ENCODE measurements around the gene SFMBT2.

The SFMBT2 gene

DNA sequence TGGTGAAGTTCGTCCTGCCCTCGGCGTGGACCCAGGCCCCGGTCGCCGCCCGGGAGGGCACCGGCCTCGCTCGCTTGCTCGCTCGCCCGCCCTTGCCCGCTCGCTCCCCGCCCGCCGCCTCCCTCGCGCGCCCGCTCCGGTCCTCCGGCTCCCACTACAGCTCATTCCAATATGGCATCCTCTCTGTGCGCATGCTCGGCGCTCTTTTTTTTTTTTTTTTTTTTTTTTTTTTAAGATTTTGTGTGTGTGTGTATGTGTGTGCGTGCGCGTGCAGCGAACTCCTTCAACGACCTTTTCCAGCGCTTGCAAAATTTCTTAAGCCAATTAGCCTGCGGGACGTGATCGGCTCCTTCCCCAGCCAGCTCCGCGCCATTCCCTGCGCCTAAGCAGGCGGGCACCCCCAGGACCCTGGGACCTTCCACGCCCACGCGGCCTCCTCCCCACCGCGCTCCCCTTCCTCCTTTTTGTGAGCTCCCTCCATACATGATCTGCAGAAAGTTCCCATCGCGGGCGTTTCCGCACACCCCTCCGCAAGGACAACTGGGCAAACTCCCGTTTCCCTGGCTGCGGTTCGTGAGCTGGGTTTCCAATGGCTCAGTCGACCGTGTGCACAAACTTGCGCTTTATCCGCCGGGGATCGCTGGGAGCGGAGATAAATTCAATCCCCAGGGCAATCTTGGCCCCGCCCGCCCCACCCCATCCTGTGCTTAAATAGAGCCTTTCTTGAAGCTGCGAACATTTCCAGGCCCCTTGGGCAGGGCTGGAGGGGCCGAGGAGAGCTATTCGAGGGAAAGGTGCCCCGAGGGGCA lies at the start of gene SFMBT2:
Gene SFMBT2, minus strand, starts transcription at position 173 of the 809 bp plus-strand sequence. CDS start 29,136 bp downstream, outside the sequence.
- DNase-seq (ENCODE audit: low read depth in 2 of 2) = no peak

DNA sequence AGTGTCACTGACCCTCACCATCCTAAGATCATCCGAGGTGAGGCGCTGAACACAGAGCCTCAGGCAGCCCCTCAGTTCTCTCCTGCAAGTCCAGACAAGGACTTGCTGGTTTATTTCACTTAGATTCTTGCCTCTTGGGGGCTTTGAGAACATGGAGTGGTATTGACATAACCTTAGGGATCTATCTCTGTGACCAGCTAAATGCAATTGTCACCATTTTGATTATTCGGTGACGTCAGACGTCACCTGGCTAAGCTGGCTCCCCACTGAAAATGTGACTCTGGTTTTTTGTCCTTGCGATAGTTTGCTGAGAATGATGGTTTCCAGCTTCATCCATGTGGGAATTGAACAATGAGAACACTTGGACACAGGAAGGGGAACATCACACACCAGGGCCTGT lies 49.2 kb upstream of the SFMBT2 start:
- DNase-seq (ENCODE audit: low read depth in 2 of 2) = no peak

DNA sequence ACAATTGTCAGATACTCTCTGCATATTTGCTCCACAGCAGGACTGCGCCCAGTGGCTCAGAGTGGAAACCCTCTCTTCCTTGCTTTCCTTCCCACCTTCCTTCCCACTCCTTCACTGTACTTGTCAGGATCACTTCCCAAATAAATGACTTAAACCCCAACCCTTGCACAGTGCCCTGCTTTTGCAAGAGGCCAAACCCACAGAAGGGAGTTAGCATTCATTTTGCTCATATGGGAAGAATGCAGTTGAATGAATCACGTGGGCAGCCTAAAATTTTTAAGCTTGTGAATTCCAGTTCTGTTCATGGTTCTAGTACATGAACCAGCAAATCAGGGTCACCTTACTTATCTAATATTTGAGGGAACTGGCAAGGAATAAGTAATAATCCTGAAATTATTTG lies 47.7 kb upstream of the SFMBT2 start:
- DNase-seq (ENCODE audit: low read depth in 2 of 2) = no peak

DNA sequence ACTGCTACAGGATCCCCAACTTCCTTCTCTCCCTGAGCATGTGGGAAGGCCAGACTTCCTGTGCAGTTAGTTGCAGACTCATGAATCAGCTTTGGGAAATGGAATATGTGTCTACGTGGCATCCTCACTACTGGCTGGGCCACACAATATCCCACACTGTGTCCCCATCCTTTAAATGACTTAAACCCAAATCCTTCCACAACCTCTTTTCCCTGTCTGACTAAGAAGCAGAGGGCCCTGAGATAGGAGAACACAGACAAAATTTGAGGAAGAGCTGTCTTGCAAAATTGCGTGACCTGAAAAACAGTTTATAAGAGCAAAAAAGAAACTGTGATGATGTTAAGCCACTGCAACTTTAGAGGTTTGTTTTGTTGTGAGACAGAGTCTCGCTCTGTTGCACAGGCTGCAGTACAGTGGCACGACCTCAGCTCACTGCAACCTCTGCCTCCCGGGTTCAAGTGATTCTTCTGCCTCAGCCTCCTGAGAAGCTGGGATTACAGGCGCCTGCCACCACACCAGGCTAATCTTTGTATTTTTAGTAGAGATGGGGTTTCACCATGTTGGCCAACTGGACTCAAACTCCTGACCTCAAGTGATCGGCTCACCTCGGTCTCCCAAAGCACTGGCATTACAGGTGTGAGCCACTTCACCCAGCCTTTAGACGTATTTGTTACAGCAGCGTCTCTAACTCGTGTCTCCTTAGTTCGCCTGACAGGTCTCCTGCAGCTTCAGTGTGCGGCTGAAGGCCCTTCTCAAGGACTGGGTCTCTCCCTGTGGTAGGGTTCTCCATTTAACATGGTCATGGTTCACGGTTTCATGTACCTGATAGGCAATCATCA lies 46.9 kb upstream of the SFMBT2 start:
- DNase-seq (ENCODE audit: low read depth in 2 of 2) = no peak

DNA sequence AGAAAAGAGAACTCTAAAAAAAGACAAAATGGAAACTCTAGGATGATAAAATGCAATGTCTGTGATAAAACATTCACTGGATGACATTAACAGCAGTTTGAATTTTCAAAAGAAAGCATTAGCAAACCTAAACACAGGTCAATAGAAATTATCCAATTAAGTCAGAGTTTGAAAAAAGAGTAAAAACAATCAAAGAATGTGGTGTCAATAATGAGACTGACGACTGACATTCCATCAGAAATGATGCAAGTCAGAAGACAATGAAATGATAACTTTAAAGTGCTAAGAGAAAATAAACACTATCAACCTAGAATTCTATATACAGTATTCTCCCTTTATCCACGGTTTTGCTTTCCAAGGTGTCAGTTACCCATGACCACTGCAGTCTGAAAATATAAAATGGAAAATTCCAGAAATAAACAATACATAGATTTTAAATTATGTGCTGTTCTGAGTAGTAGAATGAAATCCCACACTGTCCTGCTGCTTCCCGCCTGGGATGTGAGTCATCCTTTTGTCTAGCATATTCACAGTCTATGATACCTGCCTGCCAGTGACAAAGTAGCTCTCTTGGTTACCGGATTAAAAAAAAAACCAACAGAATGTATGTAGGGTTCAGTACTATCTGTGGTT lies 38.3 kb upstream of the SFMBT2 start:
- DNase-seq (ENCODE audit: low read depth in 2 of 2) = no peak

DNA sequence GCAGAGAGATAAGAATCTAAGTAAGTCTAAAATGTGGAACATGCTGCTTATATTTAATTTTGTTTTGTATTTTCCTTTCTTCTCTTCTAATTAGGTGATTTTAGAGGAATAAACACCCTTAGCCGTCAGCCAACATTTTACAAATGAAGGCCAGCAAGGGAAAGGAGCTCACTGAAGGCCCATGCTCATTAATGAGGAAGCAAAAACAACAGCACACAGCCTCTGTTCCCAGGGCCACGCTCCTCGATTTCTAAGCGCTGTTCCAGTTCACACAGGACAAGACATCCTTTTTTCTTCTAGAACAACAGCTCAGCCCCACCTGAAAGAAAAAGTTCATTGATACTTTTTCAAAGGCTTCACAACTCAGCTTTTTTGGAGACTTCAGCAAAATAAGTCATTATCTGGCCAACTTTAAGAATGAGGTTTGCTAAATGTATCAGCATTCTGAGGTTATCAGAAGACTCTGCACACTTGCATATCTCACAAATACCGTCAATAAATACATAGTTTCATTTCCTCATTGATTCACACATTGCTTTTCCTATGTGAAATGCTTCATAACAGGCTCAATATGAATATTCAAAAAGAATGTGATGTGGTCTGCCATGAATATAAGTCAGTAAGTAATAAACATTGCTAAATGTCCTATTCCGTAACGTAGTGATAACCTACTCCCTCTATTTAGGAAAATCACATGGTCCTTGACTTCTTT lies 34.8 kb upstream of the SFMBT2 start:
- no peak for DNase-seq (ENCODE audit: low read depth in 2 of 2)

DNA sequence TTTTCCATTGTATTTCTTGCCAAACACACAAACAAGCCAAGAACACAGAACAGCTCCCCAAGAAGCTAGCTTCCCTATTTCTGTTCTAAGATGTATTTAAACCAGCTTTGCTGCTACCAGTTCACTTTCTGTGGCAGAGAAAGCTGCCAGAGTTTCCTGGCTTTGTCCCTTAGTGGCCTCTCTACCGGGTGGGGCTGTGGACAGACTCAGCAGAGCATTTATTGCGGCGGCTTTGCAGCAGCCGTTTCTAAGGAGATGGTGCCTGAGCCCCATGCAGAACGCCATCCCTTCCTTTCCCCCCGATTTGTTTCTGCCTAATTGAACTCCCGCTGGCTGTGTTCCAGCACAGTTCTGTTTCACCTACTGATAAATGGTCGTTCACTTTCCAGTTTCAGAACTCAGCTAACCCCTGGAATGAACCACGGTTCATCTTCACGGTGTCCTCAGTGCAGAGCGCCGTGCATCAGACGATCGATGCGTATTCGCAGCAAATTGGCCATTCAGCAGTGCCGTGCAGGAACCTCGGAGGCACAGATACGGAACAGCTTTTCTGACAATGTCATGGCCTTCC lies 33.8 kb upstream of the SFMBT2 start:
- DNase-seq (ENCODE audit: low read depth in 2 of 2) = no peak

DNA sequence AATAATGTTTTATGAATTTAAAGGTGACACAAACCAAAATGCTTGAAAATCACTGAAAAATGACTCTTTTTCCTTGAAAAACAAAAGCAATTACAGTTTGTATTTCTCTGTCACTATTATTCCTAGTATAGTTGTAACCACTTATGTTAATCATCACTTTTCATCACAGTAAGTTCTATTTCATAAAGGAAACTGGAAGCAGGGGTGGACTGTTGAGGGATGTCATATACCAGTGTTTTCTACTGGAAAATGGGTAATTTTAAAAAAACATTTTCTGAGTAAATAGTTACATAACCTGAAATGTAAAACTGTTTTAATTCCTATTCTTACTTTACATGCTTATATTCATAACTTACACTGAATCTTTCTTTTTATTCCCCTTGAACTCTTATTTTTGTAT lies 32.2 kb upstream of the SFMBT2 start:
- DNase-seq (ENCODE audit: low read depth in 2 of 2) = no peak

DNA sequence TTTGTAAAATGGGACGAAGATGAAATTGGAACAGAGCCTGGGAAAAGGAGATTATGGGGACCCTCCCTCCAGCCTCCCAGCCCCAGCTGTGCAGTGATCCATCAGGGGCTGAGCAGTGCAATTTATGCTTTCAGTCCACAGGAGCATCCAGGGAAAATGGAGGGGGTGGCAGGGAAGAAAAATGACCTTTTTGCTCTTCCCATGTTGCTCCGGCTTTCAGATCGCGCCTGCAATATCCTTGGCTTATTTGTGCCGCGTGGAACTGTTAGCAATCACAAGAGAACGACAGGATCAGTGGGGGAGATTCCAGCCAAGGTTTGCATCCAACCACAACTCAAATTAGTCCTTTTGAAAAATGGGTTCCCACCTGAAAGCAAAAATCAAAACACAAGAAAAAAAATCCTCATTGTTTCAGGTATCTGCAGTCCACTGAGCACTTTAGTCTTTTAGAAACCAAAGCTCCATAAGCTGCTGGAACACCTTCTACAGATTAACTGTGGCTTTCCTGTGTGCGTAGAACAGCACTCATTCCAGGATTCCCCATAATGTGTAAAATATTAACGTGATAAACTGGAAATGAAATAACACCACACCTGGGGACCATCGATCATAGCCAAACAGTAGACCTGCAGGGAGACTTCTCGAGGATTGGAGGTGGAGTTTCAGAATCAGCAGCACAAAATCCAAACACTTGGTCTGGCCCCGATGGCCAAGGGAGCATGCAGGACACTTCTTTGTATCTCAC lies 30.7 kb upstream of the SFMBT2 start:
- no peak for DNase-seq (ENCODE audit: low read depth in 2 of 2)

DNA sequence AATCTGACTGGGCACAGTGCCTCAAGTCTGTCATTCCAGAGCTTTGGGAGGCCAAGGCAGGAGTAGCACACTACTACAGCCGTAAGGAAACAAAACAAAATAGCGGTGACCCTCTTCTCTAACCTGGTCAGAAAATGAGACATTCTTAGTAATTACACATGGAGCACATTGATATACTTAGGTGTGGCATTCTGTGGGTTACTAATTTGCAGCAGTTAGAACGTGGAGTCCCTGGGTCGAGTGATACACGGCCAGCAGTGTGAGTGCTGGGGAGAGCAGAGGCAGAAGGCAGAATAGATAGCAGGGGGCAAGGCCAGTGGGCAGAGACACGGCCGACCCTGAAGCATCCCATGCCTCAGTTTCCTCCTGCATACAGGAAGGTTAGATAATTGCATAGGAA lies 28.9 kb upstream of the SFMBT2 start:
- DNase-seq (ENCODE audit: low read depth in 2 of 2) = no peak

DNA sequence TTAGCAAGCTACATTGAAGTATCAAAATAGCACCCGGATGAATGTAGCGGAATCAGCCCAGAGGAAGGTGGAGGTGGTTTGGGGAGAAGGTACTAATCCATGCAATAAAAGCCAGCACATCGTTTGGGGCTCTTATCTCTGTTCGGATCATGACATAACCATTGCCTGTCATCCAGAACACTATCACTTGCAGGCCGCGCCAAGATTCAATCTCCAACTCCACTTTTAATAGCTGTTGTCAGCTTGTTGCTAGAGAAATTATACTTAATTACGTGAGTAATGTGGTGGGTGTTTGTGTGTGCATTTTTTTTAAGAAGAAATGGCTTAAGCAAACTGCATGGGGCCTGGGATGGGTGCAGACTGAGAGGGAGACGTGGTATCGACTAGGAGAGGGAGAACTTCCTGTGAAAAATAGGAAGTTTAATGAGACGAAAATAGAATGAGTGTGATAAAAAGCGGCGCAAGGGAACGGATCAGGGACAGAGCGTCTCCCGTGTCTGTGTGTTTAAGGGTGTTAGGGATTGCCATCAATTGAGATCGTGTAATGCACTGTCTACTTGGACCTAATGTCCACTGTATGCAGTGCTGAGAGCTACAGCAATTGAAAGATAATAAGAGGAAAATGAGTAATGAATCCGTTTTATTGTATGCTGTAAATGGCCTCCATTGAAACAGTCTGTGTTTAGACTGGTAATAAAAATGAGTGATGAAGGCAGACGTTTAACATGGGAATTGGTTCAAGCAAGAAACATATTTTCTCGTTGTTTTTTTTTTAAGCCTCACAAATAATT lies 27.6 kb upstream of the SFMBT2 start:
- no peak for DNase-seq (ENCODE audit: low read depth in 2 of 2)

DNA sequence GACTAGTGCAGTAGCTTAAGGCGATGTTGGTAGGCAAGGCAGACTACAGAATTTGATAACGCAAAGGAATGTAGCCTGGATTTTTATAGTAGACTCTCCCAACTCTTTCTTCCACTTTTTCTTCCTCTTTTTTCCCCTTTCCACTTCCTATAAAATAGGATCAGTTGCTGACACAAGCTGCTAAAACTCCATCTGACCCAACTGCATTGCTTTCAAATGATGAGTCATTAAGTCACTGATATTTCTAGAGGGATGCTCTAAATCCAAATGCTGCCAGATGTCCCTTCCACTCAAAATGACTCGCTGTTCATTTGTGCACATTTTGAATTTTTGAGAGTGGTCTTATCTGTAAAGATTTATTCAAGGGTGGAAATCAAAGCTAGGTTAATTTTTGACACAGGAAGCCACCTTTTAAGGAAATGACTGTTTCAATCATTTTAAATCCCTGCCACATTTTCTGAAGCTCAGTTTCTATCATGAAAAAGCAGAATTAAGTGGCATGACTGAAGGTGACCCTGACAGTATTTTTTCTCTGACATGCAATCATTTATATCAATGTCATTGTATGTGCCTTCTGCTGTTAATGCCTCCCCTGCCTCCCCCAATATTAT lies 25.8 kb upstream of the SFMBT2 start:
- no peak for DNase-seq (ENCODE audit: low read depth in 2 of 2)

DNA sequence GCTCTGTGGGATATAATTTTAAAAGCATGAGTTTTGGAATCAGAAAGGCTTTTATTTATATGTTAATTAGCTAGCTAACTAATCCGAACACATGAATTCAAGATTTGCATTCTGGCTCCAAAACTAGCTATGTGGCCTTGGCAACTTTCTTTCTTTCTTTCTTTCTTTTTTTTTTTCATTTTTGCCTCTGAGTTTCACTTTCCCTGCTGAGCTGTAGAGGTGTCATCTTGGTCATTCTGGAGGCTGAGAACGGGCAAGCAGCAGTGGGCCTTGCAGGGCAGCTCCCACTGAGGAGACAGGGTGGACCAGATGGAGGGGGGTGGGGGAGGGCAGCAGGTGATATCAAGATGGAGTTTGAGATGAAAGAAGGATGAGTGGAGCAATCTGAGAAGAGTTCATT lies 24.8 kb upstream of the SFMBT2 start:
- no peak for DNase-seq (ENCODE audit: low read depth in 2 of 2)

DNA sequence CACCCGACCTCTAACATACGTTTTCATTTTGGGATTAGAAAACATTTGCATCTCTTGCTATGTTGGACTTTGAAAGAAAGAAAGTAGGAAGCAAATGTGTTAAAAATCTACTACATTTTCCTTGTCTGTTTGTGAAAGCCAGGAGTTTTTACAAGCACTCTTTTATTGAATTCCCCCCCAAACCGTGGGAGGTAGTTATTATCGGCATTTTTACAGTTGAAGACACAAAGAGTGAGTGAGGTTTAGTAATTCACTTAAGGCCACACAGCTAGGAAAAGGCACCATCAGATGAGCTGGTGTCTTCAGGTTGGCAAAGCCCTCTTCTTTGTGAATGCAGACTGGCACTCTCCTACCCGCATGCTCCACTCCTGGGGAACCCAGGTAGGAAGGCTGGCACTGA lies 23.5 kb upstream of the SFMBT2 start:
- DNase-seq (ENCODE audit: low read depth in 2 of 2) = no peak

DNA sequence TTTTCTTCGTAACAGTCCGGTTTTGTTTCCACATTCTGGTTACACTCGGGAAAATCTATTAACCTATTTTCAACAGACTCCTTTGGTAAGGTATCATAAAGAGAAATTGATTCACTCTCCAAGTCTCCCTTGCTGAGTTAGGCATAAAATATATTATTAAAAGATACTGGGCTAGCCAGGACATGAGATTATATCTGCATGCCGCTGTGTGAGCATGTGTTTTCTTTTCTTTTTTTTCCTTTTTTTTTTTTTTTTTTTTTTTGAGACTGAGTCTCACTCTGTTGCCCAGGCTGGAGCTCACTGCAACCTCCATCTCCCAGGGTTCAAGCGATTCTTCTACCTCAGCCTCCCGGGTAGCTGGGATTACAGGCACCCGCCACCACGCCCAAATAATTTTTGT lies 23.0 kb upstream of the SFMBT2 start:
- DNase-seq (ENCODE audit: low read depth in 2 of 2) = no peak

DNA sequence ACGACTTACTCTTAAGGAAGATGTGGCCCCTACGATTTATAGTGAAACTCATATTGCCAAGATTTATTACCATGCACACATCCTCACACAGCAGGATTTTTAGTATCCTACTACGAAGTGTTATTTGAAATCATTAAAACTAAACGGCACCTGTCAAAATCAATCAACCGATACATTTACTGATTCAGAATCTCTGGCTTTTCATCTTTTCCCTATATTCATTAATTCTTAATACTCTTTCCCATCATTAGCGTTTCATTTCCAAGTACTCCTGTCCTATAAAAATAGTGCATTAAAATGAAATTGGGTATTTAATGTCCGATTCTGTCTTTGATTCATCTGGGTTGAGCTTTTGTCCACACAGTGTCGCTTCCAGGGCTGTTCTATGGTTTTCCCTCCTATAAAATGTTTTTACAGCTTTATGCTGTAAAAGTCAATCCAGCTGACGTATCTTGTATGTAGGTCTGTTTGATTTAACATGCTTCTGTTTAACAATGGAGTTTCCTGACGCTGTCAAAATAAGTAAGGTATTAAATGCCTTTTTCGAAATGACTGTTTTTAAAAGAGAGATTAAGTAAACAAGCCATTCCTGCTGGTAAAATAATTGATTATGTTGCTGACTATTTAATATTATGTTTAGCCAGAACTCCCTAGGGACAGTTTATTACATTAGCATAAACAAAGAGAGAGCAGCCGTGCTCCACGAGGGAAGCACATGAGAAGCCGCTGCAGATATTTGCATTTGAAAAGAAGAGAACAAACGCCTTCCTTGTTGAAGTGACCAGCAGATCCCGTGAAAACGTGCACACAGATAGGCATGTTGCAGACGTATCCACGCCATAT lies 22.3 kb upstream of the SFMBT2 start:
- no peak for DNase-seq (ENCODE audit: low read depth in 2 of 2)

DNA sequence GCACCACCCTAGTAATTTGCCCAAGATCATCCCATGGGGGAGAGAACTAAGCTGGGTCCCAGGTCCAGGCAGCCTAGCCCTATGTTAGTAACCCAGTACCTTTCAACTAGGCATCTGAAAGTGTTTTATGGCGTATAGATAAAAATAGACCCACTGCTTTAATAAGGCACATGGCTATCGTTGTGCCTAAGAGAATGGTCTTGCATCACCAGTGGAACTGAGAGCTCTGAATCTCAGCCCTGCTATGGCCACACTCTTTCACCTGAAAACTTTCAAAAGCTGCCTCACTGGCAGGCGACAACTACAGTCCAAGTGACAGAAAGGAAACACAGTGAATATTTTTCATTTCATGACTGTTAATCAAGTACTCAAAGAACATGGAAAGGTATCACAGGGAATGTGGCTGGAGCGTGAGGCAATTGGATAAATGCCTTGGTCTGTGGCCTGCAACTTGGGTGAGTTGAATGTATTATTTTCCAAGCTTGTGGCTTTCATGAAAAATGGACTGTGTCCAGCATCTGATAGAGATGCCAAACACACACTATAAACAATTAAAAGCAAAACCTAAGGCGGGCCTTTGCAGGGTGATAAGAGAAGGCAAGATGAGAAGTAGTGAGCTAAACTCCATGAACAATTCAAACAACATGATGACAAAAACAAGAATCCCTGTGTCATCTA lies 18.0 kb upstream of the SFMBT2 start:
- no peak for DNase-seq (ENCODE audit: low read depth in 2 of 2)

DNA sequence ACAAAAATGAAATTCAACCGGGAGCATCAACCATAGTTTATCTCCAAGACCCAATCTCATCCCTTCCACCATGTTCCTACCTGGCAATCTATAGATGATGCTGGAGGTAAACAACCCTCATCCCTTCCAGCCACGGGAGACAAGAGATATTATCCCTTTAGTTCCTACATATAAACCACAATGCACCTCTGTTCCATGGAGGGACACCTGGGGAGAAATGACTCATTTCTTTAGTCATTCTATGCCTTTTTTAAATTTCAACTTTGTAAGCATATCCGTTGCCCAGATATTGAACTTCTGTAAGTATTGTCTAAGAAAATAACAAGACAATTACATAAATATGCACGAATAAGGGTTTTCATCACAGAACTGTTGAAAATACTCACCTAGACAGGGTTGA lies 15.5 kb upstream of the SFMBT2 start:
- DNase-seq (ENCODE audit: low read depth in 2 of 2) = no peak

Measured in stimulated activated CD8-positive, alpha-beta memory T cell treated with anti-CD3 and anti-CD28 coated beads, Interleukin-2, amount 100 ng/mL, for 48 hours (primary cell).